CD4-positive, alpha-beta T cell treated with Interleukin-10 for 1 hour (primary cell): ENCODE measurements around the gene CEACAM18.
"Not testable (repeated sequence)": the region's sequence is repeated elsewhere in the genome, so short reads cannot be mapped to it uniquely, and the experiment has no call there.

Experiments
- DNase-seq: peaks from one replicate; pipeline ENCODE4 v3.0.0-alpha.2; 2020

The CEACAM18 gene

DNA sequence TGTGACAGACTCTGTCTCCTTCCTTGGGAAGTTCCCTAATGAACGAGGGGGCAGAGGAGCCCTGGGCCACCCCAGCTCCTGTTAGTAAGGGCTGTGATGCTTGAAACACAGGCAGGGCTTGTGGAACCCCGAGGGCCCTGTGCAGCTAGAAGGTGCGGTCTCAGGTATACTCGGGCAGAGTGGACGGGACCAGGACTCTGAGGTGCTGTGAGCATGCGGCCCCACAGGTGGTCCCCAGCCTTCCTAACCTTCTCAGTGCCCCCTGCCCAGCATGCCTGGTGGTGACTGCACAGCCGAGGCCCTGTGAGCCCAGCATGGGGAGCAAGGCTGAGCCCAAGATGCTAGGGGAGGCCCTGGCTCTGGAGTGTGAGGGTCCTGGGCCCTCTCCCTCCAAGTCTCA lies 16.1 kb upstream of the CEACAM18 start:
- no peak for DNase-seq

DNA sequence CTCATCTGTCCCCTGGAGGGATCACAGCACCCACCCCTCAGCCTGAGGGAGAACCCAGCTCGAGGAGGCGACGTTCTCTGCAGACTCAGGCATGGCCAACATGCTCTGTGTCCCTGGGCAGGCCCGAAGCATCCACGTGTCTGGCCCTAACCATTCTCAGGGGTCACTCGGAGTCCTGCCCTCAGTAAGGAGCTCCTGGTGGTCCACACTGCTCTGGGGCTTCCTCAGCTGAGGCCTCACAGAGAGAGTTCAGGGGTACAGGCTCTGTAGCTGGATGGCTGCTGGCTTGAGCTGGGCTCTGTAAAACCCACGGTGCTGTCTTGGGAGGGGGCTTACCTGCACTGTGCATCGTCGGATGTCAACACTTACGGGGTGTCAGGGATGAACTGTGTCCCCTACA lies 15.7 kb upstream of the CEACAM18 start:
- no peak for DNase-seq

GRCh38 chr19:51463976-51464581 lies 14.3 kb upstream of the CEACAM18 start:
- not testable (repeated sequence) for DNase-seq

- DNase-seq, result no peak
Measured at GRCh38 chr19:51466723-51467122, 11.6 kb upstream of the CEACAM18 start.

- no peak for DNase-seq
Measured at GRCh38 chr19:51467864-51468544, 10.3 kb upstream of the CEACAM18 start.

GRCh38 chr19:51468545-51468920 lies 9.8 kb upstream of the CEACAM18 start:
- no peak for DNase-seq

DNA sequence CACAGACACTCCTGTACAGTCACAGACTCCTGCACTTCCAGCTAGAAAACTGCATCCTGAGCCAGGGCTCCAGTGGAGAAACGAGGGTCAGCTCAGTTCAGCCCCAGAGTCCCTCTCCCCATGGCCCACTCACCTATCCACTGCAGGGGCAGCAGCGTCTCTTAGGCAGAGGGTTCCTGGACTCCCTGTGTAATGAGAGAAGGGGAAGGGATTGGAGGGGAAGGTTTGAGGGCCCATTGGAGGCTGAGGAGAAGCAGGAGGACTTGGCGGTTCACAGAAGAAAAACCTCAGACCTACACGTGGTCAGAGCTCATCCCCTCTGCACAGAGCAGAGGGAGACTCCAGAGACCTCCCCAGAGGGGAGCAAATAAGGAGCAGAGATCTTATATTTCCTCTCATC lies 9.2 kb upstream of the CEACAM18 start:
- DNase-seq, result no peak

DNA sequence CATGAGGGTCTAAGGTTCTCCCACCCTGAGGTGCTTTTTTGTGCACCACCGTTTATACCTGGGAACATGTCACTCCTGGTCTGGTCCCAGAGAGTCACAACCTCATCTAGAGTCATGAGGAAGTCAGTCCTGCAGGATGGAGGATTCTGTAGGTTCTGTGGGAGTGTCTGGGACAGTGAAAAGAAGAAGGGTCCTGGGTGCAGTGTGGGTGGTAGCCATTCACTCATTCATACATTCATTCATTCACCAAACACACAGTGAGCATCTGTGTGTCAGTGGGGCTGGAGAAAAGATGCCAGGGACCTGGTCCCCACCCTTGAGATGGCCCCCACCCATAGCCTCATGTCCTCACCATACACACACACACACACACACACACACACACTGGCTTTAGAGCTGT lies 8.7 kb upstream of the CEACAM18 start:
- DNase-seq, result no peak

GRCh38 chr19:51470966-51471365 lies 7.4 kb upstream of the CEACAM18 start:
- no peak for DNase-seq

DNA sequence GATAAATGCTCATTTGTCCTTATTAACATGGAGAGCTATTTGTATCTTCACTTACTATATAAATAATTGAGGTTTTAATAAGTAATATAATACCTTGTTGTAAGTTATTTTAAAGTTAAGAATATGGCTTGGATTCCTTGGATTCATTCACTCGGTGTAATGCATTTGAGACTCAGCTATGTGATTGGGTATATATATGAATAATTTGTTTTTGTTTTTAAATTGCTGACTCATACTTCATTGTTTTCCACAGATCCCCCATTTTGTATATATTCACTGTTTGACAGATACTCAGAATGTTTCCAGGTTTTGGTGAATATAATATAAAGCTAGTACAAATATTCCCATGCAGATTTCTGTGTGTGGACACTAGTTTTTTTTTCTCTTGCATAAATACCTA lies 6.8 kb upstream of the CEACAM18 start:
- DNase-seq, result no peak

GRCh38 chr19:51472607-51473006 lies 5.7 kb upstream of the CEACAM18 start:
- no peak for DNase-seq

GRCh38 chr19:51473009-51473707 lies 5.2 kb upstream of the CEACAM18 start:
- DNase-seq, result peak; percentile 72

GRCh38 chr19:51476164-51476563 lies 2.2 kb upstream of the CEACAM18 start:
- no peak for DNase-seq

GRCh38 chr19:51477344-51477743 lies 995 bp upstream of the CEACAM18 start:
- DNase-seq, result no peak

DNA sequence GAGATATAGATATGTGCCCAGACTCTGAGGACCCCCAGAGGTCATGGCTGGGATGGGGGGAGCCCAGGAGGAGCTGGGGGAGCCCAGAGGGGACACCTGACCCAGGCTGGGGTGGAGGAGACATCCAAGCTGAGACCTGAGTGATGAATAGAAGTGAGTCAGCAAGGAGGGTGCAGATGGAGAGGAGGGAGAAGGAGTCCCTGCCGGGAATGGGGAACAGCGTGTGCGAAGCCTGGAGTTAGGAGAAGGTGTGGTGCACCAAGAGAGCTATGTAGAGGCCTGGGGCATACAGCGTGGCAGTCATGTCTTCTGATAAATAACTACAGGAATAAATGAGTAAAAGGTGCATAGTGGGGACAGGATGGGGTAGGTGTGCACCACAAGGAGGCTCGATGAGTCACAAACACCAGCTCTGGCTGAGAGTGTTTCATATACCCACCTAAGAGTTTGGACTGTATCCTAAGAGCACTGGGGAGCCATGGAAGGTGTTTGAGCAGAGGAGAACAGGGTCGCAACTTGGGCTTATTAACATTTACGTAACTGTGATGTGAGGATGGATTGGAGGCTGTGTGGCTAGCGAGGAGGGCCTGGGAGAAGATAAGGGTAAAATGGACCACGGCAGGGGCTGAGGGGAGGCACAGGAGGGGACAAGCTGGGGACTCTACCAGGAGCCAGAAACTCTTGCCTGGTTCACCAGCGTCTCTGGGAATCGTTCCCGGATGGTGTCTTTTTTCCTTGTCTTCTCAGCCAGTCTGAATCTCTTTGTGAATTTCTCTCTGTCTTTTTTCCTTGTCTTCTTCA lies 1.4 kb downstream of the CEACAM18 start:
- no peak for DNase-seq

DNA sequence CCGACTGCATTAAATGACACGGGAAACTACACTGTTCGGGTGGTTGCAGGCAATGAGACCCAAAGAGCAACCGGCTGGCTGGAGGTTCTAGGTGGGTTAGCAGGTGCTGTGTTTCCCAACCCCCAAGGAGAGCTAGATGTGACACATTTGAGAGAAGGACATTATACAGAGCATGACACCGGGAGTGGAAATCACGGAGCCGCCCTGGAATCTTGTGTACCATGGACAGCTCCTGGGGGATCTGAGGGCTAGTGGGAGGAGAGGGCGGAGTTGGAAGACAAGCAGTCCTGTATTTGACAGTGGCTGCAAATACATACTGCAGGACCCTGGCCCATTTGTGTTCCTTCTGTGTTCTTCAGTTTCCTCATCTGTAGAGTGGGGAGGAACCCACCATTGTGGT lies 2.3 kb downstream of the CEACAM18 start:
- no peak for DNase-seq

DNA sequence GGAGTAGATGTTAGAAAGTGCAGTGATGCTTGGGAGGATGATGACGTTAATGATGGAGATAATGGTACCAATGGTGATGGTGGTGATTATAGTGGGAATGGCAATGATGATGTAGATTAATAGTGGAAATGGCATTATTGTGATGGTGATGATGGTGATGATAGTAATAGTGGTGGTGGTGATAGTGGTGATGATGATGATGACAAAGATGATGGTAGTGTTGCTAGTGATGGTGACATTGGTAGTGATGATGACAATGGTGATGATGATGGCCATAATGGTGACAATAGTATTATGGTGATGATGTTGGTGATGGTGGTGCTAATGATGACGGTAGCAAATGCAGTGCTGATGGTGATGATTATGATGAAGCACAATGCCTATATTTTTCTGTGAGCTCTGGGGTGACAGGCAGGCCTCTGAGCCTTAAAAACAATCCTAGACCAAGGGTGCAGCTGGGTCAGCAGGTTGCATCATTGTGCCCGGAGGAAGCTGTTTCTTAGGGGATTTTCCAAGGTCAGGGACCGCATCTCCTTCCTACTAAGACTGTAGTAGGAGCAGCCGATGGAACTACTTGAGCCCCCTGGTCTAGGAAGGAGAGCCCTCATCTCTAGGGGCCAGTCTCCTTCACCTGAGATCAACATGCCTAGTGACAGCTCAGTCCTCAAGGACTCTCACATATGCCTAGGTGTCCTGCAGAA lies 7.8 kb downstream of the CEACAM18 start:
- no peak for DNase-seq

DNA sequence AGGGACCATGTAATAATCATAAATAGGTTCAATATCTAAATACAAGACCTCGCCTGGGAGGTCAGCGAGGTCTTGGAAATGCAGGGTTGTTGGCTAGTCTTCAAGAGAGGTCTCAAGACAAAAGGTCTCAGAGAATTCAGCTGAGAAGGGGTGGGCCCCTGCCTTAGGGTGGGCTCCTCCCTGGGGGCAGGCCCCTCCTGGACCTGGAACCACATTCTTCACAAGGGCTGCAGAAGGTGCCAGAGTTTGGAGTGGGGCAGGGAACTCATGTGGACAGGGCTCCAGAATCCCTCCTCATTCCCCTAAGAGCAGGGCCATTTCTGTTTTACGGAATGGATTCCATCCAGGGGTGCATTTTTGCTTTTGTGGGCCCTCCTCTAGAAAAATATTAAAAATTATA lies 10.2 kb downstream of the CEACAM18 start:
- no peak for DNase-seq

DNA sequence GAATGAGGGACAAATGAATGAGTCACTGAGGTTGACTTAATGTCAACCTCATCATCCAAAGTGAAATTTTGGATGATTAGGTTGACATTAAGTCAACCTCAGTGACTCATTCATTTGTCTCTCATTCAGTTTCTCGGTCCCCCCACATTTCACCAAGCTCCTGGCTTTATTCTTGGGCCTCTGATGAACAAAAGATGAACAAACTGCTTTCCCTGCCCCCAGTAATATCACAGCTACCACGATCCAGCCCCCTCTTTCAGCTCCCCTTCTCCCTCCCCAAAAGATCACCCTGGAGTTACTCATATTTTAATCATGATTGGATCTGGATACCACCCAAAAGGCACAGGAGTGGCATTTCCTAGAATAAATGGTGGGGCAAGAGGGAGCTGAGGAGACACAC lies 10.8 kb downstream of the CEACAM18 start:
- no peak for DNase-seq

DNA sequence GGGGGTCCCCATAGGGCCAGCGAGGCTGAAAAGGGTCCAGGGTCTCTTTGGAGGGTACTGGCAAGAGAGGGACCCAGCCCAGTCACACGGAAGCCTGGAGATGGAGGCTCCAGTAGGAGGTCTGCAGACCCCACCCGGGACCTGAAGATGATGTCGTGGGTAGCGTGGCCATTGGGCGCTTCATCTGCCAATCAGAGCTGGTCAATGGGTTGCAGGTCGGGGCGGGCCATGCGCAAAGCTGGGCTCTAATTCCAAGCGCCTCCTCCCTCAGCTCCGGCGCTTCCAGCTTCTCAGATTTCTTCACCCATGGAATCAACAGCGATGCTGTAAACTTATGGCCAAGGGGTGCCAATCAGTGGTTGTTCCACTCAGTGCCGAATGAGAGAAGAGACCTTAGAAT lies 12.3 kb downstream of the CEACAM18 start:
- no peak for DNase-seq

GRCh38 chr19:51491586-51491985 lies 13.2 kb downstream of the CEACAM18 start:
- no peak for DNase-seq

- no peak for DNase-seq
Measured at GRCh38 chr19:51493776-51494175, 15.4 kb downstream of the CEACAM18 start.

- no peak for DNase-seq
Measured at GRCh38 chr19:51497666-51498065, 19.3 kb downstream of the CEACAM18 start.
